DOHH2 (cell line): ENCODE measurements around the gene EPB41L5.
"Not testable (repeated sequence)": the region's sequence is repeated elsewhere in the genome, so short reads cannot be mapped to it uniquely, and the experiment has no call there.

Experiments
- H3F3A ChIP-seq: fragments of 200-600 bp; sonication (generic), shearing (Covaris generic); 2 replicates; pipeline ENCODE4 v1.6.0; 2016; ENCODE audit warnings: antibody characterized with exemption, mild to moderate bottlenecking; ENCODE audit not compliant: control insufficient read depth, insufficient read depth
- H3K27ac ChIP-seq: fragments of 200-600 bp; sonication (generic); 2 replicates; pipeline ENCODE4 v1.5.1; 2014; ENCODE audit warnings: low read depth, mild to moderate bottlenecking, low read length, moderate library complexity
- H3K27me3 ChIP-seq: fragments of 200-600 bp; sonication (generic); 2 replicates; pipeline ENCODE4 v1.6.1; 2014; ENCODE audit warnings: mild to moderate bottlenecking, low read length, mixed read lengths; ENCODE audit not compliant: control insufficient read depth
- H3K36me3 ChIP-seq: fragments of 200-600 bp; sonication (generic); 2 replicates; pipeline ENCODE4 v1.6.1; 2014; ENCODE audit warnings: mild to moderate bottlenecking, low read length, moderate library complexity, mixed read lengths; ENCODE audit not compliant: control insufficient read depth
- H3K4me1 ChIP-seq: fragments of 200-600 bp; sonication (generic); 2 replicates; pipeline ENCODE4 v1.6.1; 2014; ENCODE audit warnings: mild to moderate bottlenecking, low read length, mixed read lengths; ENCODE audit not compliant: control insufficient read depth
- H3K4me2 ChIP-seq: fragments of 200-600 bp; sonication (generic); 2 replicates; pipeline ENCODE4 v1.6.0; 2014; ENCODE audit warnings: mild to moderate bottlenecking, low read length, moderate library complexity
- H3K4me3 ChIP-seq: fragments of 200-600 bp; sonication (generic); 2 replicates; pipeline ENCODE4 v1.5.1; 2014; ENCODE audit warnings: mild to moderate bottlenecking, low read length, mixed read lengths
- H3K79me2 ChIP-seq: fragments of 200-600 bp; sonication (generic); 2 replicates; pipeline ENCODE4 v1.6.1; 2014; ENCODE audit warnings: mild to moderate bottlenecking, low read length, mixed read lengths; ENCODE audit not compliant: control insufficient read depth
- H3K9me2 ChIP-seq: fragments of 200-600 bp; sonication (generic); replicated peaks from 2 replicates; pipeline ENCODE4 v1.6.1; 2014; ENCODE audit warnings: mild to moderate bottlenecking, low read length, mixed read lengths; ENCODE audit not compliant: control insufficient read depth
- H3K9me3 ChIP-seq: fragments of 200-600 bp; sonication (generic); 2 replicates; pipeline ENCODE4 v1.6.1; 2014; ENCODE audit warnings: antibody characterized with exemption, low read length, mixed read lengths; ENCODE audit not compliant: control insufficient read depth, insufficient read depth
- H4K20me1 ChIP-seq: fragments of 200-600 bp; sonication (generic); 2 replicates; pipeline ENCODE4 v1.6.0; 2014; ENCODE audit warnings: low read depth, mild to moderate bottlenecking, antibody characterized with exemption, low read length, moderate library complexity; ENCODE audit not compliant: control insufficient read depth, insufficient read depth
- CTCF ChIP-seq: fragments of 200-600 bp; sonication (generic); IDR thresholded peaks from one replicate; pipeline ENCODE4 v1.5.1; 2014; ENCODE audit warnings: antibody characterized with exemption, mild to moderate bottlenecking, low read depth, low read length; ENCODE audit not compliant: poor library complexity, severe bottlenecking
- EZH2phosphoT487 ChIP-seq: fragments of 200-600 bp; sonication (generic); IDR thresholded peaks from 2 replicates; pipeline ENCODE4 v1.6.1; 2017; ENCODE audit warnings: borderline replicate concordance, mild to moderate bottlenecking, antibody characterized with exemption, low read length, moderate library complexity, mixed read lengths

EPB41L5 gene

GRCh38 chr2:120064664-120065063 lies 51.8 kb downstream of the EPB41L5 start:
- H3F3A ChIP-seq = no peaks in the 10 kb centered on the region
- H3K27me3 ChIP-seq = no peaks in the 10 kb centered on the region
- no peaks in the 10 kb centered on the region for H3K36me3 ChIP-seq
- H3K9me3 ChIP-seq = no peaks in the 10 kb centered on the region
- H4K20me1 ChIP-seq = no peaks in the 10 kb centered on the region
- no peak overlapping the region for H3K27ac ChIP-seq
- no peaks in the 10 kb centered on the region for H3K79me2 ChIP-seq
- TF ChIP-seq CTCF = no peak
- TF ChIP-seq EZH2phosphoT487 = no peak
- no peaks in the 10 kb centered on the region for H3K4me1 ChIP-seq
- no peaks in the 10 kb centered on the region for H3K9me2 ChIP-seq
- H3K4me3 ChIP-seq = no peak overlapping the region
- H3K4me2 ChIP-seq = no peak overlapping the region

- Histone ChIP-seq H3K4me2 (no peak overlapping the region), H3K27me3 (no peaks in the 10 kb centered on the region), H3K79me2 (no peaks in the 10 kb centered on the region), H3K27ac (no peak overlapping the region), H3F3A (no peaks in the 10 kb centered on the region), H3K36me3 (no peaks in the 10 kb centered on the region), H4K20me1 (no peaks in the 10 kb centered on the region), H3K9me2 (no peaks in the 10 kb centered on the region), H3K9me3 (no peaks in the 10 kb centered on the region), H3K4me3 (no peak overlapping the region), H3K4me1 (no peaks in the 10 kb centered on the region)
- no peak for TF ChIP-seq CTCF
- no peak for TF ChIP-seq EZH2phosphoT487
Observed at GRCh38 chr2:120066800-120067547, 54.1 kb downstream of the EPB41L5 start.

GRCh38 chr2:120068040-120068658 lies 55.3 kb downstream of the EPB41L5 start:
- H3K27me3 ChIP-seq, H3K4me3 ChIP-seq, H3K4me2 ChIP-seq, H3K9me3 ChIP-seq, H3K36me3 ChIP-seq, H3K27ac ChIP-seq, H3K4me1 ChIP-seq, H3K9me2 ChIP-seq, H3K79me2 ChIP-seq, H3F3A ChIP-seq, H4K20me1 ChIP-seq: not testable (repeated sequence)

GRCh38 chr2:120075545-120075944 lies 62.7 kb downstream of the EPB41L5 start:
- Histone ChIP-seq H3K4me3 (no peak overlapping the region), H3K4me1 (no peaks in the 10 kb centered on the region), H3K79me2 (no peaks in the 10 kb centered on the region), H3K9me3 (no peaks in the 10 kb centered on the region), H3K9me2 (no peaks in the 10 kb centered on the region), H4K20me1 (no peaks in the 10 kb centered on the region), H3K27me3 (no peaks in the 10 kb centered on the region), H3K27ac (no peak overlapping the region), H3K36me3 (no peaks in the 10 kb centered on the region), H3K4me2 (no peak overlapping the region), H3F3A (no peaks in the 10 kb centered on the region)
- TF ChIP-seq EZH2phosphoT487 (no peak), CTCF (no peak)
